GM12864 (cell line): Measurements from ENCODE around the gene BTBD10.

Experiments
- DNase-seq: peaks from one replicate; pipeline ENCODE4 v3.0.0-alpha.2; 2011; ENCODE audit warnings: low read depth
- H3K4me3 ChIP-seq: 2 replicates; pipeline ENCODE4 v1.5.1; 2011; ENCODE audit warnings: mild to moderate bottlenecking, low read depth, low read length, control low read depth
- CTCF ChIP-seq: IDR thresholded peaks from 2 replicates; pipeline ENCODE4 v1.5.1; 2011; ENCODE audit warnings: low read depth, mild to moderate bottlenecking, moderate library complexity, low read length, control low read depth, inconsistent platforms; ENCODE audit errors: missing control alignments

BTBD10 gene

GRCh38 chr11:13465909-13466371 lies 2.9 kb upstream of the BTBD10 start:
- peak; percentile 60 for TF ChIP-seq CTCF
- no peak for DNase-seq
- no peak overlapping the region for H3K4me3 ChIP-seq

- peak overlapping the region; percentile 66 for H3K4me3 ChIP-seq
- no peak for TF ChIP-seq CTCF
- no peak for DNase-seq
Measured at GRCh38 chr11:13463779-13464290, 813 bp upstream of the BTBD10 start.

DNA sequence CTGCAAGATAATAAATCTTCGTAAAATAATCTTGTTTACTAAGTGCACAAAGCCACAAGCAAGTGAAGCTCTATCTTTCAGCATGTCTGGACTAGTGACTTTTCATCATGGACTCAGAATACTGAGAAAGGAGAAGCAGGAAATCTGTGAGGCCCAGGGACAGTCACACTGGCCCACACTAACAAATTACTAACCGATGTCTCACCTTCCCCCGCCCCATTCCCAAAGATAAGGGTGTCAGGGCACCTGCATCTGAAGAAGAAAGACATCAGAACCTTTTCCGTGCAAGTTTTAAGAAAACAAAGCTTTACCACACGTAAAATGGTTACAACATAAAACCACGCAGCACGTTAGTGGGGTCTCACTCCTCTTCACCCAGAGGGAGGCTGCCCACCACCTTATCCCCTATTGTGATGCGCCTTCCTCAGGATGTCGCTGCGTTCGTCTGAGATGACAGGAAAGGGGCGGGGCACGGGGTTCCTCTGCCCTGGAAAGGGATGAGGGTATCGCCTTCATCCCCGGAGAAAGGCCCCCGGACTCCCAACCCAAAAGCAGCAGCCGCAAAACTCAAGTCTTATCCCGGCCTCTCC lies 616 bp downstream of the BTBD10 start:
- peak overlapping the region; percentile 66 for H3K4me3 ChIP-seq
- TF ChIP-seq CTCF: no peak
- peak; percentile 7 for DNase-seq

- TF ChIP-seq CTCF: no peak
- DNase-seq: no peak
- H3K4me3 ChIP-seq: no peak overlapping the region
Measured at GRCh38 chr11:13461291-13461690, 1.7 kb downstream of the BTBD10 start.

DNA sequence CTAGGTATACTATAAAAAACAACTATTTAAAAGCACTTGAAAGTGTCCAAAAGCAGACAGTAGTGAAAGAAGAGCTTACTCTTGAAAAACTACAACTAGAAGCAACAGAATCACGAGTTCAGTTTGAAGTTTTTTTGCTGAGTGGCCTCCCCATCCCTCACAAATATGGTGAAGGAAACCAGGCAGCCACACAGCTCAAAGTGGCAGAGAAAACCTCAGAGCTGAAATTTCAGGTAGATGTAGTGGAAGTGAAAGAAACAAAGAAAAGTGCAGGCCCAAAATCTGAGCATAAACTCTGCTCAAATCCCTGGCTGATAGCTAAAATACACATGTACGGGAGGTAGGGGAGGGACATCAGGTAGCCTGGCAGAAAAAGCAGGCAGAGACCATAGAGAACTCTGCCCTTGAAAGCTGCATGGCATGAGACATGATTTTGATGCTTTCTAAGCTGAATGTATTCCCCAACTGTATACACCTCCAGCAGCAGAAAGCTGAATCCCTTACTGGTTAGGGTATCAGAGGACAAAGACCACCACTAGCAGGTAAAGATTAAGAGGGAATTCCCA lies 12.1 kb downstream of the BTBD10 start:
- DNase-seq: no peak
- H3K4me3 ChIP-seq: no peak overlapping the region
- TF ChIP-seq CTCF: no peak

GRCh38 chr11:13449522-13449921 lies 13.5 kb downstream of the BTBD10 start:
- H3K4me3 ChIP-seq: no peak overlapping the region
- no peak for DNase-seq
- TF ChIP-seq CTCF: no peak

- no peak for DNase-seq
- TF ChIP-seq CTCF: no peak
- no peak overlapping the region for H3K4me3 ChIP-seq
Measured at GRCh38 chr11:13448876-13449275, 14.1 kb downstream of the BTBD10 start.
